NCI-H82 treated with DMSO at 0.1 percent for 48 hours (cell line): ENCODE results near the gene PHLDB2.

ENCODE experiments used
- DNase-seq: peaks from one replicate; lab custom pipeline; 2025; ENCODE audit not compliant: unreplicated experiment; lab: John Stamatoyannopoulos, UW

Gene PHLDB2

DNA sequence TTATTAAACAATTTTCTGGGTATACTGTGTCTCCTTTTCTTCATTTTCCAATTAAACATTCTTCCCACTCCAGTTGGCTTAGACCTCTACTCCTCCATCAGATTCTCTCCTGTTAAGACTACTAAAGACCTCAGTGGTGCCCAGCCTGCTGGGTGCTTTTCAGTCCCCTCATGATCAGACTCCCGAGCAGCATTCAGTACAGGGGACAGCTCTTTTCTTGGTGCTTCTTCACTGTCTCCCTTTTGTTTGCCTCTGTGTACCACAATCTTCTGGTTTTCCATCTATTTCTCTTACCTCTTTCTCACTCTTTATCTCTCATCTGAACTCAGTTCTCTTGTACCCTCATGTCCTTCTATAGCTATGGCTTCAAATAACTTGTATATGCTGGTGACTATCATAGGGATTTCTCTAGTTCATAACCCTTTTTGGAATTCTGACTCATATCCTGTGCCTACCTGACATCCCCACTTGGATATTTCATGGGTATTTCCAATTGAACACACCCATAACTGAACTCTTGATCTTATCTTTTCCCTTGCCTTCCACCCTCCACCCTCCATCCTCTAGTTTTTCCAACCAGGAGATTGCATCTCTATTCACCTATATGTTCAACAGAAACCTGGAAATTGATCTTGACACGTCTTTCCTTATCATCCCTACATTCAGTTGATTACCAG is 64.2 kb downstream of the PHLDB2 start:
- DNase-seq, result no peak

DNA sequence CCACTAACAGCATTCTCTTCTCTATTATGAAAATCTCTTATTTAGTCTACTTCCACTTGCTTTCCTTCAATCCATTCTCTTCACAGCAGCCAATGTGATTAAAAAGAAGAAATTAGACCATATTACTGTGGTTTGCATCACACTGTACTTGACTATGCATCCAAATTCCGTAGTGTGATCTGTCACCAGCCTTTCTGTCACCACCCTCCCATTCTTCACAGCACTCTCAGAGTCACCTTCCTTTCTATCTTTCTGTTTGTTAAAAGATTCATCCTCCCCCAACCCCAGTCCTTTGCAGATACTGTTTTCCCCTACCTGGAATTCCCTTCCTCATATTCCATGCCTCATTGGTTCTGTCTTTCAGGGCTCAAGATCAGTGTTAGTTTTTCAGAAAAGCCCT is 64.7 kb downstream of the PHLDB2 start:
- DNase-seq, result no peak

DNA sequence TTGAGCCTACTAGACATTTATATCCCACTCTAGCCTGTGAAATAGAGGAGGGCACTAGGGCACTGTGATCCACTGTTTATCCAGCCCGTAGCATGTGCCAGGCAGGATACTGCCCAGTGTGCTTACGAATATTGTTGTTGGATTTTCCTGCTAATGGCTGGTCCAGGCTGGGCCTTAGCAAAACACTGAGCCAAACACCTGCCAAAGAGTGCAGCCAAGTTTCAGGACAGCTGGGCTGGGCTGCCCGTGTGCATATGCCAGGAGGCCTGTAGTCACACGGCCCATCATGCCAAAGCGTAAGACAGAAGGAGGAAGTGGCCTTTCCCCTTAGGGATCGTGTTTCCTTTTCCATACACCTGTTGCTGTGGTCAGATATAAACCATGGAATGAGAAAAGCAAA is 65.2 kb downstream of the PHLDB2 start:
- DNase-seq, result no peak

DNA sequence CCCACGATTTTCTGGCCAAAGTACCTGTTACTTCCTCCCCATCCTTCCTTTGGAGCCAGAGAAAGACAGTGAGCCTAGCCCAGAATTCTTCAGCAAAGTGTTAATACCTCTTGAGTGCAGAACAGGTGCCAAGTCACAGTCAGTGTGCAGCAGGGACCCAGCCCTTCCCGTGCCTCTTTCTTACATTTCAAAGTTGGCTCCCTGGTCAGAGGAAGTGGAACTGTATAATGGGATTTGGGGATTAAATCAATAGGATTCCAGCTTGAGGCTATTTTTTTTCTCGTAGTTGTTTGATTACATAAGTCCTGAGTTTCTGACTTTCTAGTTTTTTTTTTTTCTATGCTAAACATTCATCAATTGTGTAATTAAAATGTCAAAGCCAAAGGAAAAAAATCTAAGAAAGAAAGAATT is 67.2 kb downstream of the PHLDB2 start:
- peak; percentile 94 for DNase-seq

DNA sequence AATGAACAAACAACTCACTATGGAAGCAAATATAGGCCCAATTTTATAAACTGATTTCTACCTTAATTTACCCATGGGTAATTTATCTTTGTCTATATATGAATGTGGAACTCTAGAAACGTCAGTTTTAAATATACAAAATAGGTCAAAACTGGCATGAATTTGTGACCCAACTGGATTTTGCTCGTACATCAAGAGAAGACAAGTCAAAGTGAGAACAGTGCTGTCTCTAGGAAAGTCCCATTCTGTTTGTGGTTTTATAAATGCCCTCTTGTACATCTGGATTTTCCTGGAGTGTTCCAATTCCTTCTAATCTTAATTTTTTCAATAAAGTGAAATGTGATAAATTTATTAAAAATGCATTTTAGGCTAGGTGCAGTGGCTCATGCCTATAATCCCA is 69.5 kb downstream of the PHLDB2 start:
- DNase-seq, result no peak

DNA sequence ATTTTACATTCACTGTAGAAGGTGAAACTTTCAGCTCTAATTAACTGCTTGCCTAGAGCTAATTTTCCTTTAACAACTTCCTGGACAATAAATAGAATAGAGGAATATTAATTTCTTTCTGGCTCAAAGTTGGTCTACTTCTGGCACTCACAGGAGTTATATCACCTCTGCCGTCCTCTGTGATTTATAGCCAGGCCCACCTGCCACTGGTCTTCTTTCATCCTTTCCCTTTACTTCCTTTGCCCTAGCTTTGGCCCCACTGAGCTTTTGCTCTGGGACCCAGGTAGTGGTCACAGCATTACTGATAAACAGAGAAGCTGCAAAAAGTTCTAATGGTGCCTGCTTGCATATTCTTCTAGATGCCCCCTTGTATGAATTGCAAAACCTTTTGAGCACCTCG is 70.4 kb downstream of the PHLDB2 start:
- no peak for DNase-seq

DNA sequence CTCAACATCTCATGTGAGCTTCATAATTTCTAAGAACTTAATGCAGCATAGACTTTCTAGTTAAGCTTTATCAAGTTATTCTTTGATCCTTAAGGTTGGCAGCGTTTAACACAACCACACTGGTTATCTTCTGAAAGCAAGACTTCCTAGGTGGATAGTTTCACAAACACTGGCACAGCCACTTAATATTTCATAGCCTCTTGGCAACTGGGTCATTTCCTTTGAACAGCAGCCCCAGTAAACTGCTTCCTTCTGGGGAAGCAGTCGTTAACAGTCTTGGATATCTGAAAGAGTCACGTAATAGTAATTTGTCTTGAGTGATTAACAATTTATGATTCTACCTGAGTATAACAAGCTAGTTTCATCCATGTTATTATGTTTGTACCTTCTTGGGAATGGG is 73.9 kb downstream of the PHLDB2 start:
- DNase-seq, result no peak

DNA sequence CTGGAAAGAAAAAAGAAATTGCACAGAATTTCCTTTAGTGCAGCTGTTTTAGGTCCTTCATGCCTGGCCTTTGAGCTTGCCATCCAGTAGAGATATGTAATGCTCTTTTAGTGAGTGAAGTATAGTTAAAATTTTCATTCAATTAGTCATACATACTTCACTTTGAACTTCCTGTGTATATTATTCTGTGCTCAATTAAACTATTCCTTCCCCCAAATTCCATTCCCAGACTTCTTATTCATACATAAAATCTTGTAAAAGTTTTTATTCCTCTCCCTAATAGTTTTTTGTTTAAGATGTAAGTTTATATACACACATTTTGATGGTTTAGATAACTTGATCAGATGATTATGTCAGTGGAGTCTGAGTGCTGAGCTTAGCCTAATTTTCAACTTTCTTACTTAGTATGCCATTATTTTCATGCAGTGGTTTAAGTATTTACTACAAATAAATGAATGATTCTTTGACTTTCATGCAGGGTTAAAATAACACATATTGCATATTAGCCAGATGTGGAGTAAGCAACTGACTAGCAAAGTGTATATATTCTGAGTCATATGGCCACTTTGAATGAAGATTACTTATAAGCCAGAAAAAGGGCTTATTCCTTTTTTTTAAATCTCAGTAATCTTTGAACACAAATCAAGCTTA is 77.3 kb downstream of the PHLDB2 start:
- no peak for DNase-seq

DNA sequence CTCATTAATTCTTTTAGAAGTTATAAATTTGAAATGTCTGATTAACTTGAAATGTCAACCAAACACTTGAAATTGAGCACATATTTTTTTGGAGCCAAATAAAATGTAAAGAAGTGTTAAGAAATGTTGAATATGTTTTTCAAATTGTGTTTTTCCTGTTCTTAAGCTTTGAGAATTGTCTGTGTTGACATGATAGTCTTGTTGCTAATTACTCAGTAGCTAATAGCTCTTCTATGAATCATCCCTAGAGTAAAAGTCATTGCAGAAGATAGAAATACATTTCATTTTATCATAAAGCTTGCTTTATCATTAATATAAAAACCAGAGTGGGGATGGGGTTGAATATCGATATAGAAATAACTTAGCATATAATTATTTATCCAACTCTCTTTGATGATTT is 77.9 kb downstream of the PHLDB2 start:
- no peak for DNase-seq

DNA sequence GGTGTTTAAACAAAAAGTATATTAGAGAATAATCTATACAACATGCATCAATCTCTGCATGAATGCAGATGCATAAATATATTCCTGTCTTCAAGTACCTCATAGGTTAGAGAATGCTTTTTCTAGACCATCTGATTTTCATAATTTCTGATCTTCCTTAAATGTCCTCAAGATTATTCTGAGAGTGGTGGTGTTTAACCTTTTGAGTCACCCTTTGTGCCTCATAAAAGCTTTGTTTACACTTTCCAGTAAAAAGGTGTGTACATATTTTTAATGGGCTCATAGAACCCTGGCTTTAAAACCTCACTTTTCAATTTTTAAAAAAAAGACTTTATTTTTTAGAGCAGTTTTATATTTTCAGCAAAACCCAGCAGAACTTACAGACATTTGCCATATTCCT is 78.8 kb downstream of the PHLDB2 start:
- DNase-seq, result no peak

DNA sequence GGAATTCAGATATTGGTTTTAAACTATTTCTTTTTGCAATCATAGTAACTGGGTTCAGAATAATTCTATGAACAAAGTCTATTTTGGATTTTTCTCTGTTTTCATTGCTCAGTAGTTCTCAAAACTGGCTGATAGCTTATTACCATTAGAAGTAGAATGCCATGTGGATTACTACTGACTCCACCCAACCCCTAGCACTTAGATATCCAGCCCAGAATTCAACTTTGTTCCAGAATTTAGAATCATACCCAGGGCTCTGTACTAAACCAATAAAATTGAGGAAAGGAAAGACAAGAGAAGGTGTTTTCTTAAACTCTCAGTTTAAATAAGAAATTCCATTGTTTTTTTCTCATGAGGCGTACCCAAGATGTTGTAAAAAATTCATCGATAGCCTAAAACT is 80.8 kb downstream of the PHLDB2 start:
- no peak for DNase-seq

DNA sequence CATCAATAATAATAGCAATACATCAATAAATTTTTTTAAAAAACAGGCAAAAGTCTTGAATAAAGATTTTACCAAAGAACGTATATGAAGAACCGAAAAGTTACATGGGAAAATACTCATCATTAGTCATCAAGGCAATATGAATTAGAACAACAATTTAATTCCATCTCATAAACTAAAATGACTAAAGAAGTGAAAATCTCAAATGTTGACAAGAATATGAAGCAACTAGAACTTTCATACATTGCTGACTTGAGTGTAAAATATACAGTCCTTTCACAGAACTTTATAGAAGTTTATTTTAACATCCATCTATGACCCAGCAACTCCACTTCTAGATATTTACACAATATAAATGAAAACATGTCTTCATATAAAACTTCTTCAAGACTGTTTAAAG is 84.5 kb downstream of the PHLDB2 start:
- DNase-seq, result no peak

DNA sequence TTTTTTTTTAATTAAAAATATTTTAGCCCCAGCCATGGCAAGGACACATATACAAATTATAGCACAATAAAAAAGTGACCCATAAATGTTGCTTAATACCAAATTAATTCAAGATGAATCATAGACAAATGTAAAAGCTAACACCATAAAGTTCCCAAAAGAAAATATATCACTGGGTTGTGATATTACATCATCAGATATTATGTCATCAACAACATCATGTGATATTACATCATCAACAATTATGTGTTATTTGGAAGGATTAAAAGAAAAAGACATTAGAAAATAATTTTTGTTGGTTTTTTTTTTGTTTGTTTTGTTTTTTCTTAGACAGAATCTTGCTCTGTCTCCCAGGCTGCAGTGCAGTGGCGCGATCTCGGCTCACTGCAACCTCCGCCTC is 85.3 kb downstream of the PHLDB2 start:
- DNase-seq, result no peak

DNA sequence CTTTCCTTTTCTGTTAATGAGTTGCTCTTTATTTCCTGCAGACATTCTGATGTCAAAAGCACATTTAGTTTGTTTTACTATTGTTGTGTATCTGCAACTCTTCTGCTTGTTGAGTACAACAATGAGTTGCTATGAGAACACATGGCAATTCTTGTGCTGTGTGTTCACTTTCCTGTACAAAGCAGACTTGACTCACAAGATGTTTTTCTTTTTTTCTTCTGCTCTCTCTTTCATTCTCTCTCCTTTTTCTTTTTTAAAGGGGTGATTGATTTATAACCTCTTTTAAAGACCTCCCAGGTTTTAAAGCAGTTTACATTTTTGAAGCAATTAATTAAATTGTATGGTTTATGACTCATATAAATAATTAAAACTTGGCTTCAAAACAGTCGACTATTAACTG is 88.2 kb downstream of the PHLDB2 start:
- DNase-seq, result no peak

DNA sequence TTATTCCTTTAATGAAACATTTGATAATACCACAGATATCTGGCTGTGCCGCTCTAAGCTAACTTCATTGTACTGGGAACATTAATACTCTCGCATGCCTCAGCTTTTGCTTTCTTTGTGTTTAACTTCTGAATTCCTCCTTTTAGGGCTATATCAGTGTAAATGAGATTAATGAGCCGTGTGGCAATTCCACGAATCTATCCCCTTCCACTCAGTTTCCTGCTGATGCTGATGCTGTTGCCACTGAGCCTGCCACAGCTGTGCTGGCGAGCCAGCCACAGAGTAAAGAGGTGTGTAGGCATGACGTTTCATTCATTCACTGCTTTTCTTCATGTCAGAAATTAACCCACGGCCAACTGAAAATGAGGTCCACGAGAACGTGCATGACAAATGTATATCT is 89.7 kb downstream of the PHLDB2 start:
- no peak for DNase-seq

DNA sequence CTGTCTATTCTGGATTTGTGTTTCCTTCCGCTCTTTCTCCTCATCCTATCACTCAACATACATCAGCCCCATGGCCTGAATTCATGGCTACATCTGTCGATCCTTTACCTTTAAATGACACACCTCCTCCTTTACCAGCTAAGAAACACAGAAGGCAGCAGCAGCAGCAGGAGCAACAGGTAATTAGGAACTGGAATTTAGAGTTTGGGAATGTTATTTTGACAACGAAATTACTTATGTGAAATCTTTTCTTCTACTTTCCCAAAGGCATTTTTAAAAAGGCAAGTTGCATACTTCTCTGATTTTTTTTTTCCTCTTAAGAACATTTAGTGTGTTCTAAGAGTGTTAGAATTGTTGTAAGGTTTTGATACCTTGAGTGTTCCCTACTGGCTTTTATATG is 90.6 kb downstream of the PHLDB2 start:
- DNase-seq, result no peak

DNA sequence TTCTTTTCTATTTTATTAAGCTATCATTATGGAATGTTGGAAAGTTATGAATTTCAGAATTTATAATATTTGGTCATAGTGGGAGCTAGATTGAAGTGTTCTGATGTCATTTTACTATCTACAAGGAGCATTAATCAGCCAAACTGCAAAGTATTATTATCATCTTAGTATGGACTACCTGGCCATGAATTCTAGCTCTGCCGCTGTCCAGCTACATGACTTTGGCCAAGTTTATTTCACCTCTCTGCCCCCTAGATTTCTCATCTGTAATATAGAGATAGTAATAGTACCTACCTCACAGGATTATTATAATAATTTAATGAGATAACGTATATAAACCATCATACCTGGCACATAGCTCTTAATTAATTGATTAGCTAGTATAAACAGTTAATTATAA is 92.0 kb downstream of the PHLDB2 start:
- no peak for DNase-seq

DNA sequence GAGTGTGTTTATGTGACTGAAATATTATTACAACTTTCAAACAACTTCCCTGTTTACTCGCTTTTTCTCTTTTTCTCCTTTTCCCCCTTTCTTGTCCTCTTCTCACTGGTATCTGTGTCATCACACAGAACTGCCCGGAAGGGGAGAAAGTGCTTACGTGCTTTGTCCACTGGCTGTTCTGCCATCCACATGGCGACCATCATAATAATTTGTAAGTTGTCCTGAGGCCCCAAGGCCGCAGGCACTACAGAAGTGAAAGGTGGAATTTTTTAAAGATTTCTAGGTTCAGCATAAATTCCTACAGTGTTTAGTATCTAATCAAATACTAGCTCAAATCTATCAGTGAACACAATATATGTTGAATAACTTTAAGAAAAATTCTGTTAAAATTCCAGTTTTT is 93.0 kb downstream of the PHLDB2 start:
- no peak for DNase-seq

DNA sequence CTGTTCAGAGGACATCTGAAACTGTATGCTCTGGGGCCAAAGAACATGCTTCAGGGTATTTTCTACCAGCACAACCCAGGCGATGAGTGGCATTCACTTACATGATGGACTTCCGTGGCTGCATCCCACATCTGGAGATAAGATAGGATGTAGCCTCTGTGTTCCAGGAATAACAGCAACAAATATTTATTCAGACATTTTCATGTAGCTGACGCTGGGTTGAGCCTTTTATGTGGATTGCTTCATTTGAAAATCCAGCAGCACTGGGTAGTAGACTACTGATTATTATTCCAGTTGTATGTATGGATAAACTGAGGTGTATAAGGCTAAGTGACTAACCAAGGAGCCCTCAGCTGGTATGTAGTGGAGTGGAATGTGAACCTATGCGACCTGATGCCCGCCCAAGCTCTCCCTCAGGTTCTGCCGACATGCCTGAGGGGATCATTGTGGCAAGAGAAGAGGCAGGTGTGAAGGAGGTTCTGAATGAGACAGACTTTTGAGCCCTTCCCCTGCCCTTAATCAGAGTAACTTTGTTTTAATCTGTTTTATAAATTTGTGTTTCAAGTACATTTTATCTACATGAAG is 93.9 kb downstream of the PHLDB2 start:
- no peak for DNase-seq

DNA sequence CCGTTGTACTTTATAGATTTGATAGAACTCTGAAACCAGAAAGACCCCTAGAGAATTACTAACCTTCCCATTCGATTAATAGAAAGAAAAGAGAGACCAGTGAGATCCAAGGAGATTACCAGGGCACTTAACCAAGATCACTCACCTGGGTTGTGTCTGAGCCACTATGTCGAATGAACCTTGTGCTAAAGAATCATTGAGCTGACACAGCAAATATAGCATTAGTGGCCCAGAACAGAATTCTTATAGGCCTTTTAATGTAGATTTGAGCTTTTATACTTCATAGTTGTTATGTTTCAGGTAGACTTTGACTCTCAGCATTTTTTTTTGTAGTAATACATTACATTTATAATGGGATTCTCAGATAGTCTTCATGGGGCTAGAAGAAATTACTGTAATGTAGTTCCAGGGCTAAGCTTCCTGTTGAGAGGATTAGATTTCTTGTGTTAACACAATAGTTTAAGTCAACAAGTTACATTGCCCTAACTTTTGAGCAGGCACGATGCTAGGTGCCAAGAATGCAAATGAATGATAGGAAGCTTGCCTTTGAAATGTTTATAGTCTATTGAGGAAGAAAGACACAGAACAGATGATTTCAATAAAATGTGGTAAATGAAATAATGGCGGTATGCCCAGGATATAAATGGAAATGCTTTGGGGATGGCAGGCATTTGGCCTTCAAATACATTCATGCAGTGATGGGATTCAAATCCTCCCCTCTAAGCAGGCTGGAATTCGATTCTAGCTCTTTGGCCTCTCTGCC is 95.3 kb downstream of the PHLDB2 start:
- DNase-seq, result no peak

DNA sequence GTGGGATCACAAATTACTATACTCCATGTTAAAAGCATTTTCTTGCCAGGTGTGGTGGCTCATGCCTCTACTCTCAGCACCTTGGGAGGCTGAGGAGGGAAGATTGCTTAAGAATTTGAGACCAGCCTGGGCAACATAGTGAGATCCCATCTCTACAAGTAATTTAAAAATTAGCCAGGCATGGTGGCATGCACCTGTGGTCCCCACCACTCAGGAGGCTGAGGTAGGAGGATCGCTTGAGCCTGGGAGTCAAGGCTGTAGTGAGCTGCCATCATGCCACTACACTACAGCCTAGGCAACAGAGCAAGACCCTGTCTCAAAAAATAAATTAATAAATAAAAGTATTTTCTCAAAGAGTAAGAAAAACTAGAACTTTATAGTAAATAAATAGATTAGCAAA is 96.8 kb downstream of the PHLDB2 start:
- no peak for DNase-seq

DNA sequence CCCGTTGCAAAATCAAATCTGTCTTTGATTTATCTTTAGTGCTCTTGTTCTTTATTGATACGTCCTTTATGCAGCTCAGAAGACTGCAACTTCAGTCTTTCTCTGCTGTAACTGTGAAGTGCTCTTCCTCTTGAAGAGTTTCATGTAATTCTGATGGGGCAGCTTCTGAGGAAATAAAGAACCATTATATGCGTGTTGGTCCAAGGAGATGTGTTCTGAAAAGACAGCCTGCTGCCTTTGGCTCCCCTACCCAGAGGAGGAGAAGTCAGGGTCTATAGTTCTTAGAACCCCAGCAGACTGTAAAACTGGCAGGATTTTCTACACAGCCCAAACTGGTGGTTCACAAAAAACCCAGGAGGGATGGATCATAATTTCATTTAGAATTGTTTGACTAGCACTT is 97.4 kb downstream of the PHLDB2 start:
- DNase-seq, result no peak
